HG03521 (cell line): ENCODE results near the gene CCDC201.

Experiments
- ATAC-seq: cut with Tn5 transposase; IDR thresholded peaks from one replicate; pipeline ENCODE4 v1.9.1; 2021; ENCODE audit warnings: mild to moderate bottlenecking, moderate library complexity; ENCODE audit not compliant: unreplicated experiment

CCDC201 gene

GRCh38 chr7:45893374-45893995, 20.6 kb upstream of the CCDC201 start:
- ATAC-seq = no peak

- ATAC-seq = no peak
Observed at GRCh38 chr7:45892407-45893035, 19.6 kb upstream of the CCDC201 start.

DNA sequence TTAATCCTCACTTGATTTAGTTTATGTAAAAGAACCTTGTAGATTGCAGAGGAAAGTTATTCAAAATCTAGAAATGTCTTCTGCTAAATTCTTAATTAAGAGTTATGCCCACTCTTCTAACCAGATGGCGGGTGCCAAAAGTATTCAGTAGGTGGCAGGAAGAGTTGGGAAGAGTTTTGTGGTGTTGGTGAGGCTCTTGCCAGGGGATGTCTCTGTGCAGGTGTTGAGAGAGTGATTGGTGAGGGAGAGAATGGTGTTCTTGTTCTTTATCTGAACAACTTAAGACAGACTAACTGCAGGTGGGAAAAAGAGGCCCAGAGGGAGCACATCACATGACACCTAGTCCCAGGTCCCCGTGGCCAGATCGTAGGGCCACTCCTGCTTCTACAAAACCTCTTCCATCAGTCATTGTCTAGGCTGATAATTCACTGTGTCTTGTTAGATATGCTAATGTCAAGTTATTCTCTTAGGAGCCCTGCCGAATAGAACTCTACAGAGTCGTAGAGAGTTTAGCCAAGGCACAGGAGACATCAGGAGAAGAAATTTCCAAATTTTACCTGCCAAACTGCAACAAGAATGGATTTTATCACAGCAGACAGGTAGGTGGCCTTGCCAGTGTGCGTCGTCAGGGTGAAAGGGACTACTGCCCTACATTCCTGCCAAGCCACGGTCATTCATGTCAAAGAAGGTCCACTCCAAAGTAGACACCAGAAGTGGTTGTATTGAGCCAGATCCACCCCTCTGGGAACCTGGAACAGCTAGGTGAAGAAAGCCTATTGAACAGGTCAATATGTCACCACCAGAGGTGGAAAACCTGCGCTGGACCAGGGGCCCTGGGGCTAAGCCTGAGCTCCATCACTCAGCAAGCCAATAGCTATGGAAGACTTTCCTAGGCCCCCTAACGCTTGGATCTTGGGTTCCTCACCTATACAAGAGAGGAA, 18.9 kb upstream of the CCDC201 start:
- no peak for ATAC-seq

GRCh38 chr7:45890902-45891461, 18.1 kb upstream of the CCDC201 start:
- no peak for ATAC-seq

DNA sequence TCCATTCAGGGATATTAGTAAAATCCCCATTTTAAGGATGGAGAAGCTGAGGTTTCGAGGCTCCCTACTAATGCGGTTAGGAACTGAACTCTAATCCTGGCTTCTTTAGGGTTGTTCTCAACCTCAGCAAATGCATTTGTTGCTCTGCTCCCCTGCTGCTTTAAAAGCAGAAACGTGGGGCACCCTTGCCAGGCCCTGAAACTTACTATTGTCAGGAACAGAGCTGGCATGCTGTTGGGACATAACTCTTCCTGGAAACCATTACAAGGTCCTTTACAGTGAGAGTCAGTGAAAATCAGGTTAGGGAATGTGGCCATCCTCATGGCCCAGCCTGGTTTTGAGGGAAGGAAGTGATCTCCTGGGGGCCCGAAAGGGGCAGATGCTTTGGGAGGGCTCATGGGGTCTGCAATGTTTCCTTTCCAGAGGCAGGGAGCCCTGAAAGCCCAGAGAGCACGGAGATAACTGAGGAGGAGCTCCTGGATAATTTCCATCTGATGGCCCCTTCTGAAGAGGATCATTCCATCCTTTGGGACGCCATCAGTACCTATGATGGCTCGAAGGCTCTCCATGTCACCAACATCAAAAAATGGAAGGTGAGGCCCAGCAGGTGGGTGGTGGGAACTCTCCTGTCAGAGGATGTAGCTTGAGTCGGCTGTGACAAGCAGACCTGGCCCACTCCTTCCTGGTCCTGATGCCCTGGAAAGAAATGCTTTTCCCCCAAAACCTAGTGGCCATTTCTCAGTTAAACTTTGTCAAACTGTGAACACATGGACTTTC, 17.4 kb upstream of the CCDC201 start:
- no peak for ATAC-seq

- no peak for ATAC-seq
Observed at GRCh38 chr7:45889367-45890067, 16.6 kb upstream of the CCDC201 start.

DNA sequence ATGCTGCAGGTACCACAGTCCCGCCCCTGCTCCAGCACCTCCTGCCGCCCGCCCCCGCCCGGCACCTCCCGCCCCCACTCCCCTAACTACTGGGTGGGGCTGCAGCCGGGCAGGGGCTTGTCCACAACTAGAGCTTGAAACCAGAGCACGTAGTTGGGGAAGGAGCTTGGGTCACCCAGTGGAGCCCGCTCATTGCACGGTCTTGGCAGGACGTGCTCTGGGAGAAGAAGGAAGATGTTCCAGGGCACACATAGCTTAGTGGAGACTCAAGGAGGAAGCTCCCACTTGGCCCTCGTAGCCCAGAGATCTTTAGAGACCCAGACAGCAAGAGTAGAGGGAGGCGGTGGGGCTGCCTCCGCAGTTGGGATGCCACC, 16.1 kb upstream of the CCDC201 start:
- ATAC-seq = no peak

GRCh38 chr7:45888185-45888992, 15.5 kb upstream of the CCDC201 start, which contains the start of gene IGFBP1:
Gene IGFBP1, plus strand, starts transcription at chr7:45888488. Its CDS starts 165 bp downstream, at chr7:45888653.
- ATAC-seq = no peak

DNA sequence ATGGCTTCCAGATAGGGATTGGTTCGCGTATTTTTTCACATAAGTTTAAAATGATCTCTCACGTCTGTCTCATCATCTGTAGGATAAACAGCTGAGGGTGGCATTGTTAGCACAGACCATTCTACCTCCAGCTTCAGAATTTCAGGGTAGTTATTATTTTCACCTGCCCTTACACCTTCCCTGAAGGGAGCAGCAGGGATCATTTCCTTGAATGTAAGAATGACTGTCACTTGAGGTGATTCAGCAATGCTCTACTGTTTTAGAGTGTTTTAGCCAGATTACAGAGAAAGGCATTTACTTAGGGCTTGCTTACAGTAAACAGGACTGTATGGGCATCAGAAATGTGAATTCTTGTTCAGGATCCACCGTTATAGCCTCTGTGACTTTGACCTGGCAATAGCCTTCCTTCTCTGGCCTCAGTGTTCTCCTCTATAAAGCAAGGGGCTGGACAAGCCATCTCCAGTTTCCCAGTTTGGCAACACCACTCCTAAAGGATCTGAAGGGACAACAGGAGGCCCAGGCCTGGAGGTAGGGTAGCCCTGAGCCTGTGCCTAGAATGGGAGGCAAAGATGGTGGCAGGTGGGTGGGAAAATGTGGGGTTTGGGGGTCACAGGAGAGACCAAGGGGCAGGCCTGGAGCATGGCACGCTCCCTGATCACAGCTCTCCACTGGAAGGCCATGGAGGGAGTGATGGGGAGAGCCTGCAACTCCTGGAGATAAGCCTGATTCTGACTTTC, 14.2 kb upstream of the CCDC201 start:
- no peak for ATAC-seq

- no peak for ATAC-seq
Observed at GRCh38 chr7:45885264-45885882, 12.5 kb upstream of the CCDC201 start.

GRCh38 chr7:45884136-45884535, 11.3 kb upstream of the CCDC201 start:
- ATAC-seq = no peak

DNA sequence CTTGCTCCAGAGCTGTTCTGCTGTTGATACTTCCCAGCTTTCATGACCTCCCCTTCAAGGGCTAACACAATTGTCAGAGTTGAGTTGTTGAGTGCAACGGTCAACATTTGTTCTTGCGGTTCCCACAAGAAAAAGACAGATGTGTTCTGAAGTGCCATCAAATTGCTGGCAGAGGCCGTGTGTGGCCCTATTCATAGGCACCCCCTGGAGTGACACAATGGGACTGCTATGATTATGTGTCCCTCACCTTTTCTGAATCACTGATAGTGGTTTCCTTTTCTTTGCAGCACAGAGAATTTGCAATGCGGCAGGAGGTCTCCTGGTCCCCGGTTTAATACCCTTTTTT, 9.6 kb upstream of the CCDC201 start:
- no peak for ATAC-seq

DNA sequence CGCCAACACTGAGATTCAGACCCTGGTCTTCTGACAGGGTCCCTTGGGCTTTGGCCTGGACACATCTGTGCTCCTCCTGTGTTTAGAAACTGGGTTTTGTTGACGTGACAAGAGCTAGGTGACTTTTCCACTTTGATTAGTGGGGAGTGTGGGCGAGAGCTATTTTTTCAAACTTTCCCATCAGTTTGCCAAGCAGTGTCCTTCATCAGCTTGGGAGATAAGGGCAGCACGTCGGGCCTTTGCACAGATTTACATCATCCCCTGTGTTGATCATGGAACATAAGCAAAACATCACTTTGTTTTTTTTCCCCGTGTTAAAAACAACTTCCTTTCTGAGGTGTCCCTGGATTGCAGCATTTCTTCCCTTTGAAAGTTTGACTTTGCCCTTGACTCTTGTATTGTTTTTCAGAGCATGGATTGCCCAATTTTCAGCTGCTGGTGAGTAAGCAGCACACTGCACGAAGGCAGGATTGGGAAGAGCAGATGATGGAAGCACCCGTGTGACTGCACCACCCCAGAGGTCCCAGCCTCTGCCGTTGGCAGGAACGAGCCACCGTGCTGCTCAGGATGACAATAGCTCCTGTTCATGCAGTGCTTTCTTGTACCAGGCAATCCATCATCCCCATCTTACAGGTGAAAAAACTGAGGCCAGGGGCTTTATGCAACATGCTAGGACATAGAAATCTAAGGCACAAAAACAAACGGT, 9.0 kb upstream of the CCDC201 start:
- ATAC-seq = no peak

GRCh38 chr7:45881280-45881758, 8.4 kb upstream of the CCDC201 start:
- no peak for ATAC-seq

DNA sequence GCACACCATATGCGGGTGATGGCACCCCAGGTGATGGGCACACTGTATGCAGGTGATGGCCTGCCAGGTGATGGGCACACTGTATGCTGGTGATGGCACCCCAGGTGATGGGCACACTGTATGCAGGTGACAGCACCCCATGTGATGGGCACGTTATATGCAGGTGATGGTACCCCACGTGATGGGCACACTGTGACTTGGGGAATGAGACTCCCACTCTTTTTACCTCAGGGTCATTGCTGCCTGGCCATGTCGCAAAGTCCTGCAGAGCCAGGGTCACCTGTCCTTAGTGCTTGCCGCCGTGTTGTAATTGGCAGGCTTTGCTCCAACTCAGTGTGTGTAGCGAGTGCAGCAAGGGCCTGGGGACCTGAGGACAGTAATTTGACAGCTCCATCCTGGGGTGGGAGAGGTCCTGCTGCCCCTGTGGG, 7.6 kb upstream of the CCDC201 start:
- no peak for ATAC-seq

DNA sequence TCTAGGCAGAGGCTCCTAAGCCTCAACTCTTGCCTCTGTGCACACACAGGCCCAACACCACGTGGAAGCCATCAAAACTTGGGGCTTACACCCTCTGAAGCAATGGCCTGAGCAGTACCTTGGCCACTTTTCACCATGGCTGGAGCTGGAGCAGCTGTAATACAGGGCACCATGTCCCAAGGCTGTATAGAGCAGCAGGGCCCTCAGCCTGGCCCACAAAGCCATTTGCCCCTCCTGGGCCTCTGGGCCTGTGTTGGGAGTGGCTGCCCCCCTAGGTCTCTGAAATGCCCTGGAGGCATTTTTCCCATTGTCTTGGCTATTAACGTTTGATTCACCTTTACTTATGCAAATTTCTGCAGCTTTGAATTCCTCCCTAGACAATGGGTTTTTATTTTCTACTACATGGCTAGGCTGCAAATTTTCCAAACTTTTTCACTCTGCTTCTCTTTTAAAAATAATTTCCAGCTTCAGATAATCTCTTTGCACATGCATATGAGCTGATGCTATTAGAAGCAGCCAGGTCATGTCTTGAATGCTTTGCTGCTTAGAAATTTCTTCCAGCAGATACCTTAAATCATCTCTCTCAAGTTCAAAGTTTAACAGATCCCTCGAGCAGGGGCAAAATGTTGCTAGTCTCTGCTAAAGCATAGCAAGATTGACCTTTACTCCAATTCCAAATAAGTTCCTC, 5.7 kb upstream of the CCDC201 start:
- ATAC-seq = no peak

DNA sequence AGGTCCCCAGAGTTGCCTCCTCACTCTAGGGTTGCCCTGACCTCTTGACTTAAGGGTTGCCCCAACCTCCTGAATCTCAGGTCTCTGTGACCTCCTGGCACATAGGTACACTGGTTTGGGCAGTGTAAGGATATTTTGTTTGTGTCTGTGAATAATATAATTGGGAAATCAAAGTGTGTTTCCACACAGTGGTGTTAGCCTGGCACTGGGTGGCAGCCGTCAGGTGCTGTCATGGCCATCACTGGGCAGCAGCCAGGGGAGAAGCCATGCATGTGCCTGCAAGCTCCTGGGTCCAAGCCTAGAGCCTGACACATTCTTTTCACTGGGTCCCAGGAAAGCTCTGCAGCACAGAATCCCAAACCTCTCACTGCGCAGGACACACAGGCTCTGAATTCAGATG, 3.6 kb upstream of the CCDC201 start:
- ATAC-seq = no peak
